ENCODE data around the gene SMTN. TPM values are rescaled to one million over a fixed set of nuclear protein-coding genes. Genes with fewer than 3 reads are reported as not detected.

The SMTN gene
- total RNA-seq, 3 donors from 2014 or later, result 8.9 to 10.4 (median 9.4) TPM

DNA sequence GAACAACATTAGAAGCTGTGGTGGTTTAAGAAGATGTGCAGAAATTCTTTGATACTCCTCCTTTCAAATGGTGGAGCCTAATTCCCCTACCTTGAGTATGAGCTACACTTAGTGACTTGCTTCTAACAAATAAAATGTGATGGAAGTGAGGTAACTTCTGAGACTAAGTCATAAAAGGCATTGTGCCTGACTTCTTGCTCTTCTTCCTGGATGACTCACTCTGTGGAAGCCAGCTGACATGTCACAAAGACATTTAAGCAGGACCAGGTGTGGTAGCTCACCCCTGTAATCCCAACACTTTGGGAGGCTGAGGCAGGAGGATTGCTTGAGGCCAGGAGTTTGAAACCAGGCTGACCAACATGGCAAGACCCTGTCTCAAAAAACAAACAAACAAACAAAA is 63.1 kb downstream of the SMTN start:
- Mint-ChIP-seq H3K4me3 (no peak overlapping the region), H3K27me3 (ENCODE audit: low read depth) (no peaks in the 10 kb centered on the region), H3K36me3 (ENCODE audit: insufficient read depth) (no peaks in the 10 kb centered on the region), H3K9me3 (peaks cover 4% of the 10 kb centered on the region), H3K4me1 (ENCODE audit: low read depth) (peaks cover 4% of the 10 kb centered on the region)
- ATAC-seq (peak; percentile 62 to 65), DNase-seq (no peak)

DNA sequence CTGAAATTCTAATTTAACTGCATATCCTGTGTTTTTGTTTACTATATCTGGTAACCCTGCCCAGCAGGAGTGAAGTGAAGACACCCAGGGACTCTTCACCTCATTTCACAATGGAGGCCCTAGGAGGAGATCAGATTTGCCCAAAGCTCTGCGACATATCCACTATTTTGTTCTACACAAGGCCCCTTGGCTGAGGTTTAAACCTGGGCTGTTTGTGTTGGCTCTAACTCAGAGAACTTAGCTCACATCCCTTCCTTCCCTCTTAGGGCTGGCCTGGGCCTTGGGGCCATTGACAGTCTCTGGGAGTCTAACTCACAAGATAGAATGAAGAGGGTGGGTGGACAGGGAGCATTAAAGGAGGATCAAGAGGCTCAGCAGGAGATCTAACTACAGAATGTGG is 67.4 kb downstream of the SMTN start:
- peaks cover 4% of the 10 kb centered on the region for H3K9me3 Mint-ChIP-seq
- no peaks in the 10 kb centered on the region for H3K36me3 Mint-ChIP-seq (ENCODE audit: insufficient read depth)
- peaks cover 4% of the 10 kb centered on the region for H3K4me1 Mint-ChIP-seq (ENCODE audit: low read depth)
- H3K27me3 Mint-ChIP-seq (ENCODE audit: low read depth), result peaks cover 7% of the 10 kb centered on the region
- DNase-seq (no peak), ATAC-seq (no peak)
- no peak overlapping the region for H3K4me3 Mint-ChIP-seq

DNA sequence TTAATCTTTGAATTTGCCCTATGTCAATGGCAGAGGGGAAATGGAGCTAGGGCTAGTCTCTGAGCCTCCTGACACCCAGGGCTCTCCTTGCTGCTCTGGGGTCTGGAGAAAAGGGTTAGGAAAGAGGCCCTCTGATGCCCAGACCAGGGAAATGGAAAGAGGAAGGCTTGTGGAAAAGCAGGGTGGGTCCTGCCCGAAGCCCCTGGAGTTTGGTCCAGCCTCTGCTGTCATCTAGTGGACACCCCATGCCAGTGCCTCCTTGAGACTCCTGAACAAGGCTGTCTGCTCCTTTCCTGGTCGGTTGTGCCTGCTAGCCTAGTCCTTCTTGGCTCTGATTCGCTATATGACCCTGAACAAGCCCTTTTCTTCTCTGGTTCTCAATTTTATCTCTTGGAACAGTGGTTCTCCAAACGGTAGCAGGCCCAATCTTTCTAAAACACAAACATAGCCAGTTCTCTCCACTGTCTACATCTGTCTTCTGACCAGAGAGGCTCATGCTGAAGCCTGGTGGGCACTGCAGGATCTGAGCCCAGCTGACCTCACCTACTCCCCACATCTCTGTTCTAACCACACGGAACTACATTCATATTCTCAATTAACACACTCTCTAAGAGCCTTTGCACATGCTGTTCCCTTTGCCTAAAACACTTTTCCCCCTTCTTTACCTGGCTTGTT is 68.0 kb downstream of the SMTN start:
- peaks cover 7% of the 10 kb centered on the region for H3K27me3 Mint-ChIP-seq (ENCODE audit: low read depth)
- peaks cover 4% of the 10 kb centered on the region for H3K9me3 Mint-ChIP-seq
- DNase-seq, result no peak
- H3K36me3 Mint-ChIP-seq (ENCODE audit: insufficient read depth), result no peaks in the 10 kb centered on the region
- no peak overlapping the region for H3K4me3 Mint-ChIP-seq
- no peaks in the 10 kb centered on the region for H3K4me1 Mint-ChIP-seq (ENCODE audit: low read depth)
- peak; percentile 48 to 62 for ATAC-seq

DNA sequence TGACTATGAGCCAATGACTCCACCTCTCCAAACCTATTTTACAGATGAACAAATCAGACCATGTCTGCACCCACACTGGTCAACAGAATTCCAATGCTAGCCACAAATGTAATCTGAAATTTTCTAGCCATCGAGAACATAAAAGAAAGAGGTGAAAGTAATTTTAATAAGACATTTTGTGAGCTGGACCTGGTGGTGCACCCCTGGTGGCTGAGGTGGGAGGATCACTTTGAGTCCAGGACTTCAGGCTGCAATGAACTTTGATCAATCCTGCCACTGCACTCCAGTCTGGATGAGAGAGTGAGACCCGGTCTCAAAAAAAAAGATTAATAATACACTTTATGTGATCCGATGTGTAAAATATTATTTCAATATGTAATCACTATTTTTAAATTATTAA is 69.5 kb downstream of the SMTN start:
- Mint-ChIP-seq H3K27me3 (ENCODE audit: low read depth) (peaks cover 7% of the 10 kb centered on the region), H3K4me3 (no peak overlapping the region), H3K9me3 (no peaks in the 10 kb centered on the region), H3K36me3 (ENCODE audit: insufficient read depth) (no peaks in the 10 kb centered on the region), H3K4me1 (ENCODE audit: low read depth) (no peaks in the 10 kb centered on the region)
- no peak for DNase-seq
- ATAC-seq, result no peak

DNA sequence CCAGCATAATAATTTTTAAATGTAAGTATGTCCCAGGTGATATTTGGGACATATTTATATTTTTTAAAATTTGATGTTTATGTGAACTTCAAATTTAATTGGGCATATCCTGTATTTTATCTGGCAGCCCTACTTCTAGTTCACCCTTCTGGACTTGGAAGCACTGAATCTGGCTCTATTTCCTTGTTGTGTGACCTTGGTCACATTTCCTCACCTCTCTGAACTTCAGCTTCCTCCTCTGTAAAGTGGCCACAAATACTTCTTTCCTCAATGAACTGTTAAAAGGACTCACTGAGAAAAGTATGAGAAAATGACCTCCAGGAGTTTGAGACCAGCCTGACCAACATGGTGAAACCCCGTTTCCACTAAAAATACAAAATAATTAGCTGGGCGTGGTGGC is 70.8 kb downstream of the SMTN start:
- Mint-ChIP-seq H3K4me3 (no peak overlapping the region), H3K9me3 (no peaks in the 10 kb centered on the region), H3K4me1 (ENCODE audit: low read depth) (no peaks in the 10 kb centered on the region), H3K27me3 (ENCODE audit: low read depth) (peaks cover 7% of the 10 kb centered on the region), H3K36me3 (ENCODE audit: insufficient read depth) (no peaks in the 10 kb centered on the region)
- no peak for DNase-seq
- no peak for ATAC-seq

DNA sequence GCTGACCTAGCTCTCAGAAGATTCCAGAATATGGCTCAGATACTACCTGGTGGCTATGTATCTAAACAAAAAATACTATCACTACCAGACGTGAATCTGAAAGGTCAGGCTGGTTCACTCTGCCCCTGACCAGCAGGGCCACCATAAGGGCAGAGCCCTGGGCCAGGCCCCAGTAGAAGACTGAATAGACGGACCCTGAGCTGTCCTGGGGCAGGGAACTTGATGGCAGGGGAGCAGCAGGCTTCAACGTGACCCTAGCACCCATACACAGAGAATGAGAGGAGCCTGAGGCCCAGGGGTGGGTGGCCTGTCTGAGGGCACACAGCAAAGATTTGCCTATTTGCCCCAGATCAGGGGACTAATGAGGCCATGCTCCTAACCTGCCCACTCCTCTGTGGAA is 72.2 kb downstream of the SMTN start:
- H3K4me1 Mint-ChIP-seq (ENCODE audit: low read depth), result no peaks in the 10 kb centered on the region
- DNase-seq (no peak), ATAC-seq (no peak)
- peaks cover 7% of the 10 kb centered on the region for H3K27me3 Mint-ChIP-seq (ENCODE audit: low read depth)
- H3K36me3 Mint-ChIP-seq (ENCODE audit: insufficient read depth), result no peaks in the 10 kb centered on the region
- no peak overlapping the region for H3K4me3 Mint-ChIP-seq
- no peaks in the 10 kb centered on the region for H3K9me3 Mint-ChIP-seq

Other genes starting within 250 kb of the SMTN start
- gene MORC2, start 112.5 kb upstream of the SMTN start, total RNA-seq, result 10 to 100 TPM; 26.9 to 27.7 (median 27.6) TPM
- 10 to 100 TPM; 33.8 to 43.6 (median 36.3) TPM for gene TUG1, start 112.1 kb upstream of the SMTN start, total RNA-seq
- 10 to 100 TPM in 2 of 3 donors, 1 to 10 TPM in 1; 8.1 to 19.2 (median 12.1) TPM for gene SELENOM, start 26.2 kb downstream of the SMTN start, total RNA-seq
- gene INPP5J, start 41.6 kb downstream of the SMTN start, total RNA-seq, result under 1 TPM in 2 of 3 donors, not detected in 1; 0.16 to 0.21 TPM
- not detected for gene PLA2G3, start 59.2 kb downstream of the SMTN start, total RNA-seq
- 10 to 100 TPM; 25.3 to 34.1 (median 29.9) TPM for gene RNF185, start 78.9 kb downstream of the SMTN start, total RNA-seq
- 10 to 100 TPM; 18.6 to 22.6 (median 20.6) TPM for gene LIMK2, start 131.0 kb downstream of the SMTN start, total RNA-seq
- gene PIK3IP1, start 211.2 kb downstream of the SMTN start, total RNA-seq, result 1 to 10 TPM; 7.3 to 8.6 (median 7.9) TPM